Uterus (tissue), 2 donors: ENCODE measurements around the gene TDRD10.

Experiments
- CTCF ChIP-seq, 4 experiments: fragments of 200-600 bp in 2 of 4; fragments of 450-650 bp in 2 of 4; sonication (generic) in 2 of 4; IDR thresholded peaks; one replicate each; pipeline ENCODE4 v1.5.1; 2016 to 2019; ENCODE audit warnings: antibody characterized with exemption in 4 of 4, mild to moderate bottlenecking in 2 of 4, moderate library complexity in 1 of 4
- POLR2A ChIP-seq, 2 donors: fragments of 450-650 bp; IDR thresholded peaks; one replicate each; pipeline ENCODE4 v1.6.1; 2016; ENCODE audit warnings: antibody characterized with exemption in 2 of 2, mild to moderate bottlenecking in 1 of 2, moderate library complexity in 1 of 2

- TF ChIP-seq POLR2A (IDR thresholded peaks at IDR 0.05) (no peak), CTCF (IDR thresholded peaks at IDR 0.05) (no peak)
Observed at GRCh38 chr1:154517661-154518060, 15.6 kb downstream of the TDRD10 start.
